ENCODE results near the gene ITM2C.
A peak's percentile ranks its signal among the peaks of the same experiment; 100 is the strongest.

ITM2C gene

DNA sequence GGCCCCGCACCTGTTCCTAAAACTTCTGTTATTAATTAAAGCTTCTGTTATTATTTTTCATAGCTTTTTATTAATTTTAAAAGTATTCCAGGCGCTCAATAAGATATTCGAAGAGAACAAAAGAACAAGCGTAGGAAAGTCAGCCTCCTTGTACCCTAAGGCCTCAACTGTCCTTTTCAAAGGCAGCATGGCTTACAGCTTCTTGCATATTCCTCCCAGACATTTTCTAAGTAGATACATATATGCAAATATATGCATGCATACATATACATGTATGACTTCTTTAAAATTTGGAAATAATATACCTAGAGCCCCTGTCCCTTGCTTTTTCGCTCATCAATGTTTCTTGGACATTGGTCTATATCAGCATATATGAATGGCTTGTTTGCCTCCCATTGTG lies 48.0 kb downstream of the ITM2C start:
- no peak overlapping the region for H3K27ac Mint-ChIP-seq
- no peaks in the 10 kb centered on the region for H3K9me3 Mint-ChIP-seq

DNA sequence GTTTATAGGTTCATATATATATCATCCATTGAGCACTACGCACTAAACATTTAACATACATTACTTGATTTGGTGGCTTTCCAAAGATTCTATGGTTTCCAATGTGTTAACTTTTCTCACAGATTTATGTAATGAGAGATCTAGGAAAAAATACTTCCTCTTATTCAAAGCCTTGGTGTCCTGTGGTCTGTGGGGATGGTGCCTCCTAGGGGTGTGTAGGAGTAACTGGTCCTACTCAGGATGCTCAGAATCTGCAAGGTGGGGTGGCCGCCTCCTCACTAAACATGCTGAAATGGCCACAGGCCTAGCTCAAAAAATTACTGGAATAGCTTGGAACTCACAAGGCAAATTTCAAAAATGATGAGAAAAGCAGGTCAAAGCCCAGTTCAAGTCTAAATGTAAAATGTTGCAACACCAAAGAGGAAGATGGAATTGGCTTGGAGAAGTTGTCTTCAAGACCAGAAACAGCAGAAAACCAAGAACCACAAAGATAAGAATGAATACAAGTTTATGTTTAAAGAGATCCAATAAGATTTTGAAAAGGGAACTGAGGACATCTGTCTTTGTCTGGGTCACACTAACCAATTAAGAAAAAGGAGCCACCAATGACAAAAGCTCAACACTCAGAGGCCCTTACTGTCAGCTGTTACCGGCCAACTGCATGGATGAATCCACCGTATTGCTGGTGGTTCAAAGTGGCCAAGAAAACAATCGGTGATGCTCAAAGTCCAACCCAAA lies 48.8 kb downstream of the ITM2C start:
- TF ChIP-seq, protein P1, sequence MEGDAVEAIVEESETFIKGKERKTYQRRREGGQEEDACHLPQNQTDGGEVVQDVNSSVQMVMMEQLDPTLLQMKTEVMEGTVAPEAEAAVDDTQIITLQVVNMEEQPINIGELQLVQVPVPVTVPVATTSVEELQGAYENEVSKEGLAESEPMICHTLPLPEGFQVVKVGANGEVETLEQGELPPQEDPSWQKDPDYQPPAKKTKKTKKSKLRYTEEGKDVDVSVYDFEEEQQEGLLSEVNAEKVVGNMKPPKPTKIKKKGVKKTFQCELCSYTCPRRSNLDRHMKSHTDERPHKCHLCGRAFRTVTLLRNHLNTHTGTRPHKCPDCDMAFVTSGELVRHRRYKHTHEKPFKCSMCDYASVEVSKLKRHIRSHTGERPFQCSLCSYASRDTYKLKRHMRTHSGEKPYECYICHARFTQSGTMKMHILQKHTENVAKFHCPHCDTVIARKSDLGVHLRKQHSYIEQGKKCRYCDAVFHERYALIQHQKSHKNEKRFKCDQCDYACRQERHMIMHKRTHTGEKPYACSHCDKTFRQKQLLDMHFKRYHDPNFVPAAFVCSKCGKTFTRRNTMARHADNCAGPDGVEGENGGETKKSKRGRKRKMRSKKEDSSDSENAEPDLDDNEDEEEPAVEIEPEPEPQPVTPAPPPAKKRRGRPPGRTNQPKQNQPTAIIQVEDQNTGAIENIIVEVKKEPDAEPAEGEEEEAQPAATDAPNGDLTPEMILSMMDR (IDR thresholded peaks at IDR 0.05), result peak; percentile 42
- Mint-ChIP-seq H3K4me1 (peaks cover 56% of the 10 kb centered on the region), H3K36me3 (ENCODE audit: low read depth) (no peaks in the 10 kb centered on the region), H3K9me3 (no peaks in the 10 kb centered on the region), H3K4me3 (no peak overlapping the region), H3K27me3 (ENCODE audit: low read depth, poor library complexity) (peaks cover 4% of the 10 kb centered on the region), H3K27ac (no peak overlapping the region)
- DNase-seq, result no peak

More for the DNA sequence above, 48.0 kb downstream of the ITM2C start:
- Mint-ChIP-seq H3K4me3 (no peak overlapping the region), H3K27me3 (ENCODE audit: low read depth, poor library complexity) (peaks cover 4% of the 10 kb centered on the region), H3K36me3 (ENCODE audit: low read depth) (no peaks in the 10 kb centered on the region), H3K4me1 (peaks cover 65% of the 10 kb centered on the region)
- TF ChIP-seq, protein P1 (IDR thresholded peaks at IDR 0.05), result no peak
- DNase-seq, result no peak

DNA sequence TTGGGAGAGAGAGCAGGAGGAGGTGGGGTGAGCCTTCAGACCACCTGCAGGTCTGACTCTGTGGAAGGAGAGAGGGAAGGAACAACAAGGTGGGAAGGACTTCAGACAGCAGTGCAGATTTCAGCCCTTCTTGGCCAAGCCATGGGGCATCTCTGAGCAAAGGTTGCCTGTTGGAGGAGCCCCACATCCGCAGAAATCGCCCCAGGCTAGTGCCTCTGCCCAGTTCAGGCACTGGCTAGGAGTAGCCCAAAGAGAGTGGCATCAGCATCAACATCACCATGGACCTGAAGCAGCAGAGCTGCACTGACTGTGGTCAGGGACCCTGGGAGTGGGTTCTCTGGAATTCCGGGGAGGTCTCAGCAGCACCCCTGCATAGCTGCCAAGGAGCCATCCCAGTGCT lies 50.1 kb downstream of the ITM2C start:
- no peaks in the 10 kb centered on the region for H3K9me3 Mint-ChIP-seq
- no peaks in the 10 kb centered on the region for H3K27me3 Mint-ChIP-seq (ENCODE audit: low read depth, poor library complexity)
- H3K4me3 Mint-ChIP-seq, result no peak overlapping the region
- no peak overlapping the region for H3K27ac Mint-ChIP-seq
- TF ChIP-seq, protein P1 (IDR thresholded peaks at IDR 0.05), result no peak
- no peaks in the 10 kb centered on the region for H3K36me3 Mint-ChIP-seq (ENCODE audit: low read depth)
- H3K4me1 Mint-ChIP-seq, result peaks cover 45% of the 10 kb centered on the region
- no peak for DNase-seq

DNA sequence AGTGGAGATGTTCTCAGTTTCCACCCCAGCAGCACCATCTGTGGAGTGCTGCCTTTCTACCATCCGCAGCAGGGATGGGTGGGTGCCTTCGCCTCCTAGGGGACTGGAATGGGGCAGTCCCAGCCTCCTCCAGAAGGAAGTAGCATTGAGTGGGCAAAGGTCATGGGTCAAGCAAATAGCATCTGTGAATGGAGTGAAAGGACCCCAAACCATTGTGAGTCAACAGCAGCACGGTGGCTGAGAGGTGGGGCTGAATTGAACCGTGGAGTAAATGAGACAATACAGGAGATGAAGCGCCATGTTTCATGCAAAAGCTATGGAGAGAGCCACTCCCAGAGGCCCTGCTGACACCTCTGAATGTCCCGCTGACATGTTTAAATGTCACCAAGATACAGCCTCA lies 50.6 kb downstream of the ITM2C start:
- peaks cover 2% of the 10 kb centered on the region for H3K27me3 Mint-ChIP-seq (ENCODE audit: low read depth, poor library complexity)
- no peak for DNase-seq
- H3K36me3 Mint-ChIP-seq (ENCODE audit: low read depth), result no peaks in the 10 kb centered on the region
- no peak overlapping the region for H3K27ac Mint-ChIP-seq
- peaks cover 48% of the 10 kb centered on the region for H3K4me1 Mint-ChIP-seq
- TF ChIP-seq, protein P1 (IDR thresholded peaks at IDR 0.05), result no peak
- H3K9me3 Mint-ChIP-seq, result no peaks in the 10 kb centered on the region
- no peak overlapping the region for H3K4me3 Mint-ChIP-seq

DNA sequence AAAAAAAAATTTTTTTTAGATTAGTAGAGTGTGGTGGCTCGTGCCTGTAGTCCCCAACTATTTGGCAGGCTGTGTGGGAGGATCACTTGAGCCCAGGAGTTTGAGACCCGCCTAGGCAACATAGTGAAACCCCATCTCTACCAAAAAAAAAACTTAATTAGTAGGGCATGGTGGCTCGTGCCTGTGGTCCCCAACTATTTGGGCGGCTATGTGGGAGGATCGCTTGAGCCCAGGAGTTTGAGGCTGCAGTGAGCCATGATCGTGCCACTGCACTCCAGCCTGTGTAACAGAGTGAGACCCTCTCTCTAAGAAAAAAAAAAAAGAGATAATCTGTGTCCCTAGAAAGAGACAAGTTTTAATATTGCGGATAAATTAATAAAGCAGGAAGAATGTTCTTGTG lies 51.5 kb downstream of the ITM2C start:
- TF ChIP-seq, protein P1 (IDR thresholded peaks at IDR 0.05), result no peak
- H3K4me1 Mint-ChIP-seq, result peaks cover 48% of the 10 kb centered on the region
- no peaks in the 10 kb centered on the region for H3K9me3 Mint-ChIP-seq
- no peak overlapping the region for H3K4me3 Mint-ChIP-seq
- no peak overlapping the region for H3K27ac Mint-ChIP-seq
- no peak for DNase-seq
- no peaks in the 10 kb centered on the region for H3K36me3 Mint-ChIP-seq (ENCODE audit: low read depth)
- H3K27me3 Mint-ChIP-seq (ENCODE audit: low read depth, poor library complexity), result peaks cover 3% of the 10 kb centered on the region

DNA sequence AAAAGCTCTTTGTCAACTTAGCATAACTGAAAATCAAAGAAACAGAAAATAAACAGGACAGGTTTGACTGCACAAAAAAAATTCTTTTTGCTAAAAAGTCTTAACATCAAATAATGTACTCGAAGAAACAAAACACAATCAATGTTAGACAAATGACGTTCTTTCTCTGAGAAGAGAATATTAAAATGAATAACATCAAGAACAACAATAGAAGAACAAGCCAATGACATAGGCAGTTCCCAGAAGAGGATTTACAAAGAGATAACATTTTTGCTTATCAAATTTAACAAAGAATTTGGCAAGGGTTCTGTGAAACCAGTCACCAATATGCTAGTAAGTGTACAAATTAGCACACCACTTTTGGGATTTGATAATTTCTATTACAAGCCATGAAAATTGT lies 54.5 kb downstream of the ITM2C start:
- no peak for DNase-seq
- Mint-ChIP-seq H3K36me3 (ENCODE audit: low read depth) (no peaks in the 10 kb centered on the region), H3K9me3 (no peaks in the 10 kb centered on the region), H3K27ac (no peak overlapping the region), H3K27me3 (ENCODE audit: low read depth, poor library complexity) (peaks cover 3% of the 10 kb centered on the region), H3K4me1 (peaks cover 57% of the 10 kb centered on the region), H3K4me3 (no peak overlapping the region)
- TF ChIP-seq, protein P1 (IDR thresholded peaks at IDR 0.05), result no peak

Measured in nephron progenitor cell (in vitro differentiated cells).